Osteoblast (primary cell): Measurements from ENCODE around the gene KY. TPM values are rescaled to one million over a fixed set of nuclear protein-coding genes. Genes with fewer than 3 reads are reported as not detected.
A peak's percentile ranks its signal among the peaks of the same experiment; 100 is the strongest.

Source experiments
- DNase-seq: peaks from one replicate; pipeline ENCODE4 v3.0.0; 2011; ENCODE audit warnings: low spot score, mixed read lengths; ENCODE audit not compliant: insufficient read length; ENCODE audit errors: missing footprints
- H2AFZ ChIP-seq: 2 replicates; pipeline ENCODE4 v1.6.0; 2011; ENCODE audit warnings: mild to moderate bottlenecking, low read length
- H3K27ac ChIP-seq: 2 replicates; pipeline ENCODE4 v1.5.1; 2011; ENCODE audit warnings: mild to moderate bottlenecking, low read depth, low read length, moderate library complexity
- H3K27me3 ChIP-seq: 2 replicates; pipeline ENCODE4 v1.6.0; 2012; ENCODE audit warnings: mild to moderate bottlenecking, control low read depth, inconsistent platforms, low read length, moderate library complexity; ENCODE audit not compliant: insufficient read depth
- H3K36me3 ChIP-seq: 2 replicates; pipeline ENCODE4 v1.5.1; 2011; ENCODE audit warnings: mild to moderate bottlenecking, low read length, control low read depth, moderate library complexity; ENCODE audit not compliant: insufficient read depth
- H3K4me1 ChIP-seq: 2 replicates; pipeline ENCODE4 v1.5.1; 2011; ENCODE audit warnings: mild to moderate bottlenecking, low read length, control low read depth, moderate library complexity; ENCODE audit not compliant: insufficient read depth
- H3K4me2 ChIP-seq: 2 replicates; pipeline ENCODE4 v1.6.0; 2011; ENCODE audit warnings: mild to moderate bottlenecking, low read length; ENCODE audit not compliant: insufficient read depth
- H3K4me3 ChIP-seq: fragments of 200-600 bp; sonication (generic); 3 replicates; pipeline ENCODE4 v1.5.1; 2012; ENCODE audit warnings: mild to moderate bottlenecking, low read length, inconsistent platforms; ENCODE audit not compliant: insufficient read depth
- H3K79me2 ChIP-seq: 2 replicates; pipeline ENCODE4 v1.6.0; 2012; ENCODE audit warnings: mild to moderate bottlenecking, low read length, control low read depth, inconsistent platforms; ENCODE audit not compliant: insufficient read depth
- H3K9me3 ChIP-seq: 2 replicates; pipeline ENCODE4 v1.5.1; 2011; ENCODE audit warnings: low read depth, low read length, control low read depth
- H4K20me1 ChIP-seq: 2 replicates; pipeline ENCODE4 v1.6.0; 2012; ENCODE audit warnings: mild to moderate bottlenecking, low read length, control low read depth; ENCODE audit not compliant: insufficient read depth
- total RNA-seq: library from RNA; depleted of rRNA; stranded (reverse); fragments of >200 nt; gene quantifications from 2 replicates; pipeline ENCODE4 v1.2.3, GENCODE V29; 2012
- TF ChIP-seq, protein P1 (sequence below): IDR thresholded peaks from 2 replicates; pipeline ENCODE4 v1.5.1; 2011; ENCODE audit warnings: mild to moderate bottlenecking, low read depth, low read length, moderate library complexity; ENCODE audit errors: extremely low read depth

KY gene
- total RNA-seq, 1 donor = 3.6 TPM

DNA sequence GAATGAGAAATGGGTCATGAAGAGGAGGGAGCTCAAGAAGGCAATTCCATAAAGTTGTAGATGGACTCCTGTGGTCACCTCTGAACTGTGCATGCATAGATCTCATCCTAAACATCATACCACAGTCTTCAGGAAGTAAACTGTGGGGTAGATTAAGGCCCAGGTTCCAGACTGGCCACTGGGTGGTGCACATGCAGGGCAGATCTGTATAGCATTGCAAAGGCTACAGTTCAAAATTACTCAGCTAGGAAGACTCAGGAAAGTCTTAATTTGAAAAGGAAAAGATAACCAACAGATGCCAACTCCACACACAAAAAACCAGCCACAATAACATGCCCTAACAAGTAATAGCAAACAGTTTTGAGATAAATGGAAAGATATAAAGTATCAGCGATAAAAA lies 20.3 kb downstream of the KY start:
- Histone ChIP-seq H3K4me3 (no peak overlapping the region), H3K4me1 (no peaks in the 10 kb centered on the region), H3K36me3 (no peaks in the 10 kb centered on the region), H3K79me2 (no peaks in the 10 kb centered on the region), H4K20me1 (no peaks in the 10 kb centered on the region), H3K9me3 (no peaks in the 10 kb centered on the region), H3K4me2 (no peak overlapping the region), H3K27me3 (no peaks in the 10 kb centered on the region), H2AFZ (no peak overlapping the region), H3K27ac (no peak overlapping the region)
- DNase-seq = peak; percentile 81
- TF ChIP-seq, protein P1, sequence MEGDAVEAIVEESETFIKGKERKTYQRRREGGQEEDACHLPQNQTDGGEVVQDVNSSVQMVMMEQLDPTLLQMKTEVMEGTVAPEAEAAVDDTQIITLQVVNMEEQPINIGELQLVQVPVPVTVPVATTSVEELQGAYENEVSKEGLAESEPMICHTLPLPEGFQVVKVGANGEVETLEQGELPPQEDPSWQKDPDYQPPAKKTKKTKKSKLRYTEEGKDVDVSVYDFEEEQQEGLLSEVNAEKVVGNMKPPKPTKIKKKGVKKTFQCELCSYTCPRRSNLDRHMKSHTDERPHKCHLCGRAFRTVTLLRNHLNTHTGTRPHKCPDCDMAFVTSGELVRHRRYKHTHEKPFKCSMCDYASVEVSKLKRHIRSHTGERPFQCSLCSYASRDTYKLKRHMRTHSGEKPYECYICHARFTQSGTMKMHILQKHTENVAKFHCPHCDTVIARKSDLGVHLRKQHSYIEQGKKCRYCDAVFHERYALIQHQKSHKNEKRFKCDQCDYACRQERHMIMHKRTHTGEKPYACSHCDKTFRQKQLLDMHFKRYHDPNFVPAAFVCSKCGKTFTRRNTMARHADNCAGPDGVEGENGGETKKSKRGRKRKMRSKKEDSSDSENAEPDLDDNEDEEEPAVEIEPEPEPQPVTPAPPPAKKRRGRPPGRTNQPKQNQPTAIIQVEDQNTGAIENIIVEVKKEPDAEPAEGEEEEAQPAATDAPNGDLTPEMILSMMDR = peak; percentile 68

DNA sequence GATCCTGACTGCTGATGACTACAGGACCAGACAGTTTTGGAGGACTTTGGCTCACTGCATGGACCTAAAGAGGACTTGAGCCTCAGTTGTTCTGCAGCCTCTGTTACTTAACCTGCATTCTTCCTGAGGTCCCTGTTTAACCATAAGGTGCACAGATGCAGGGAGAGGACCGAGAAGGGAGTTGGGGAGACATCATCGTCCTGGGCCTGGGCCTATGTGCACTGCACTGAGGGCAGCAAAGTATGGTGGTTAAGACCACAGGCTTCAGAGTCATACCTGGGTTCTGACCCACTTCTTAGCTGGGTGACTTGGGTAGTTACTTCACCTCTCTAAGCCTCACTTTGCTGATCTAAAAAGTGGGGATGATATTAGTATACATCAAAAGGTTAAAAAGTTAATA lies 21.9 kb downstream of the KY start:
- Histone ChIP-seq H4K20me1 (no peaks in the 10 kb centered on the region), H2AFZ (no peak overlapping the region), H3K79me2 (no peaks in the 10 kb centered on the region), H3K4me2 (no peak overlapping the region), H3K4me3 (no peak overlapping the region), H3K36me3 (no peaks in the 10 kb centered on the region), H3K27me3 (no peaks in the 10 kb centered on the region), H3K9me3 (no peaks in the 10 kb centered on the region), H3K27ac (no peak overlapping the region), H3K4me1 (no peaks in the 10 kb centered on the region)
- TF ChIP-seq, protein P1 = no peak
- no peak for DNase-seq

DNA sequence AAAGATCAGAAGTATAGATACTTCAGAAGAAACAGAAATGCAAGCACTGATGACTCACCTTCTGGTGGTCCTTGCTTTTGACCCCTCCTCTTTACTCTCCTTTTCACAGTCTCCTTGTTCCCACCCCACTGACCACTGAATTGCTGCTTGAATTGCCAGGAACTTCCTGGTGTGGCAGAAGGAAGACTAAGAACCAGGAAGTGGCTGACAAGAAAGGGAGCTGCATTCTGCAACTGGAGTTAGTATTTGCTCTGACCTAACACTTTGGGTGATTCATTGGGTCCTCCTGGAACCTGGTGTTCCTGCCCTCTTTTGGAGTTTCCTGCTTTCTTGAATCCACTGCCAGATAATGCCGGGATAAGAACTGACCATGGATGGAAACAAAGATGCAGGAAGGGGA lies 23.0 kb downstream of the KY start:
- Histone ChIP-seq H3K4me3 (no peak overlapping the region), H3K79me2 (no peaks in the 10 kb centered on the region), H3K4me2 (no peak overlapping the region), H3K4me1 (no peaks in the 10 kb centered on the region), H4K20me1 (no peaks in the 10 kb centered on the region), H3K27ac (no peak overlapping the region), H3K27me3 (no peaks in the 10 kb centered on the region), H2AFZ (no peak overlapping the region), H3K9me3 (no peaks in the 10 kb centered on the region), H3K36me3 (no peaks in the 10 kb centered on the region)
- TF ChIP-seq, protein P1 = no peak
- no peak for DNase-seq

DNA sequence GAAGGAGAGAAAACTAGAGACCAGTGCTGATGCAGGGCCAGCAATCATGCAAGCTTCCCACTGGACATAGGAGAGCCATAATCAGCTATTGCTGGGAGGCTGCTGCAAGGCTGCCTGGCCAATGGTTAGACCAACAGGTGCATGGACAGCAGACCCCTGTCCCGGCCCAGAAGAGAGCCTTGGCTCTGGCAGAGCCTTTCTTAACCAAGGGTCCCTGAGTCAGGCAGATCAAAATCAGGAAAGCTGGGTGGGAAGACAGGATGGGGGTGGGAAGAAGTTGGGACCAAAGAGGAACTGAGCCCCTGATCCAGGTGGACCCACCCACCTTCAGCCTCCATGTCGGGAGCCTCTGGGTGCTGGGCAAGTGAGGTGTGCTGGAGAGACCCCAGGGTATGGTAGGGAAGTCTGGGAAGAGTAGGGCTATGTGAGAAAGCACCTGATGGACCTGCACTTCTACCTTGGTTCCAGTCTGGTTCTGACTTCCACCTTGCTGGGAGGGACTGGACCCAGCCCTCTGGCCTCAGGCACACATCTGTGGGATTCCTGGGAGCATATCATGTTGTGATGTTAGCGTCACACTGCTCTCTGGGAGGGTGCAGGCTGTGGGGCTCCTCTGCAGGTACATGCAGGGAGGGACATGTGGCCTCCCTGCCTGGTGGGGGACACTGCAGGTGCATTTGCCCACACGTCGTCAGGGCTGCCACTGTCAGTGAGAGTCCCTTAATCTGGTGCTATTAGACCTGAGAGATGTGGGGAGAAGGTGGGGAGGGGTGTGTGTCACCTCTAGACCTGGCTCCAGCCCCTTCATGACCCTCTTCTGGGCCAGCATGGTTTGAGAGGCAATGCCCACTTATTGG lies 24.7 kb downstream of the KY start:
- no peaks in the 10 kb centered on the region for H4K20me1 ChIP-seq
- H3K36me3 ChIP-seq = no peaks in the 10 kb centered on the region
- no peaks in the 10 kb centered on the region for H3K9me3 ChIP-seq
- TF ChIP-seq, protein P1 = no peak
- H3K27ac ChIP-seq = no peak overlapping the region
- no peaks in the 10 kb centered on the region for H3K79me2 ChIP-seq
- H2AFZ ChIP-seq = no peak overlapping the region
- H3K4me1 ChIP-seq = no peaks in the 10 kb centered on the region
- no peaks in the 10 kb centered on the region for H3K27me3 ChIP-seq
- DNase-seq = no peak
- H3K4me2 ChIP-seq = no peak overlapping the region
- no peak overlapping the region for H3K4me3 ChIP-seq
